ENCODE data around the gene ARPP19. TPM values are rescaled to one million over a fixed set of nuclear protein-coding genes. Genes with fewer than 3 reads are reported as not detected.

ARPP19 gene
- total and polyA plus RNA-seq, 9 of the 15 experiments (the other 6 are each of a cell fraction or from before 2014, with no cell fraction given) = 33.3 to 102 (median 60.5) TPM

GRCh38 chr15:52528564-52529340 is 40.1 kb downstream of the ARPP19 start, which contains the start of gene MYO5A (continued):
- TF ChIP-seq BRD4 (IDR thresholded peaks at IDR 0.05) (no peak), ZNF324 (CRISPR knock-in tag; IDR thresholded peaks at IDR 0.05) (no peak), SFPQ (IDR thresholded peaks at IDR 0.05; ENCODE audit: low read depth, low read length) (no peak), CLOCK (CRISPR knock-in tag; IDR thresholded peaks at IDR 0.05; ENCODE audit: borderline replicate concordance) (no peak), ZNF239 (CRISPR knock-in tag; IDR thresholded peaks at IDR 0.05) (no peak), ZNF143 (CRISPR knock-in tag; IDR thresholded peaks at IDR 0.05) (0 out of 2 replicates have a peak, but pooled peaks have one; percentile 17), NRF1 (conservative IDR thresholded peaks at IDR 0.05 in 1 of 2, IDR thresholded peaks at IDR 0.05 in 1 of 2) (peak in 1 of 2 experiments; percentile 21; a peak in 2 of 4 replicates), PHF8 (IDR thresholded peaks at IDR 0.05; ENCODE audit: borderline replicate concordance, low read length) (peak; percentile 31; the same call in 1 of the 2 replicates), CBX5 (IDR thresholded peaks at IDR 0.05; ENCODE audit: borderline replicate concordance, low read depth) (no peak), CTCF (IDR thresholded peaks at IDR 0.05 in 2 of 3, conservative IDR thresholded peaks at IDR 0.05 in 1 of 3; ENCODE audit: insufficient read depth in 2 of 3, low read depth in 1 of 3, low read length in 3 of 3) (peak in 2 of 3 experiments; percentile 35 to 53; a peak in 3 of 6 replicates), SNIP1 (IDR thresholded peaks at IDR 0.05; ENCODE audit: low read depth) (no peak), ZBTB33 (CRISPR knock-in tag; IDR thresholded peaks at IDR 0.05) (no peak), ZNF12 (CRISPR knock-in tag; IDR thresholded peaks at IDR 0.05) (no peak), RNF2 (IDR thresholded peaks at IDR 0.05) (no peak), HNRNPL (IDR thresholded peaks at IDR 0.05; ENCODE audit: low read depth, low read length) (no peak), CXXC5 (CRISPR knock-in tag; IDR thresholded peaks at IDR 0.05) (peak; percentile 39)
